ENCODE data around the gene SLC5A11. TPM values are rescaled to one million over a fixed set of nuclear protein-coding genes. Genes with fewer than 3 reads are reported as not detected.

SLC5A11 gene
- total RNA-seq, 3 donors from 2014 or later (not counting 1 experiment from before 2014, with no cell fraction given), result 0.20 to 0.40 TPM; not detected in 1

- intact Hi-C loops (cut with micrococcal nuclease), result no loop called here
- no peak overlapping the region for H3K4me3 Mint-ChIP-seq
- no peaks in the 10 kb centered on the region for H3K4me1 Mint-ChIP-seq
- ATAC-seq (no peak), DNase-seq (no peak)
- H3K4me3 ChIP-seq (ENCODE audit: low read length), result no peak overlapping the region
- H3K27ac ChIP-seq (ENCODE audit: low read length), result no peak overlapping the region
- no peaks in the 10 kb centered on the region for H3K9me3 Mint-ChIP-seq
- H3K36me3 ChIP-seq (ENCODE audit: control insufficient read depth, insufficient read depth, low read length), result no peaks in the 10 kb centered on the region
- TF ChIP-seq, protein P1, sequence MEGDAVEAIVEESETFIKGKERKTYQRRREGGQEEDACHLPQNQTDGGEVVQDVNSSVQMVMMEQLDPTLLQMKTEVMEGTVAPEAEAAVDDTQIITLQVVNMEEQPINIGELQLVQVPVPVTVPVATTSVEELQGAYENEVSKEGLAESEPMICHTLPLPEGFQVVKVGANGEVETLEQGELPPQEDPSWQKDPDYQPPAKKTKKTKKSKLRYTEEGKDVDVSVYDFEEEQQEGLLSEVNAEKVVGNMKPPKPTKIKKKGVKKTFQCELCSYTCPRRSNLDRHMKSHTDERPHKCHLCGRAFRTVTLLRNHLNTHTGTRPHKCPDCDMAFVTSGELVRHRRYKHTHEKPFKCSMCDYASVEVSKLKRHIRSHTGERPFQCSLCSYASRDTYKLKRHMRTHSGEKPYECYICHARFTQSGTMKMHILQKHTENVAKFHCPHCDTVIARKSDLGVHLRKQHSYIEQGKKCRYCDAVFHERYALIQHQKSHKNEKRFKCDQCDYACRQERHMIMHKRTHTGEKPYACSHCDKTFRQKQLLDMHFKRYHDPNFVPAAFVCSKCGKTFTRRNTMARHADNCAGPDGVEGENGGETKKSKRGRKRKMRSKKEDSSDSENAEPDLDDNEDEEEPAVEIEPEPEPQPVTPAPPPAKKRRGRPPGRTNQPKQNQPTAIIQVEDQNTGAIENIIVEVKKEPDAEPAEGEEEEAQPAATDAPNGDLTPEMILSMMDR (IDR thresholded peaks at IDR 0.05), result no peak
- no peak overlapping the region for H3K27ac Mint-ChIP-seq
- H3K4me1 ChIP-seq (ENCODE audit: control insufficient read depth, insufficient read depth, low read length), result no peaks in the 10 kb centered on the region
- no peaks in the 10 kb centered on the region for H3K27me3 ChIP-seq (ENCODE audit: control insufficient read depth, insufficient read depth, low read length)
- H3K9me3 ChIP-seq (ENCODE audit: control insufficient read depth, insufficient read depth, low read length), result no peaks in the 10 kb centered on the region
- H3K36me3 Mint-ChIP-seq, result no peaks in the 10 kb centered on the region
- H3K27me3 Mint-ChIP-seq (ENCODE audit: low read depth in 2 of 2), result peaks cover 4 to 12% of the 10 kb centered on the region in 2 donors
Measured at GRCh38 chr16:24900230-24900629, 54.5 kb downstream of the SLC5A11 start.

- no peak for DNase-seq
- ATAC-seq, result no peak
- WGBS (ENCODE audit: insufficient coverage), result 59% methylated on average over 14 of the region's 14 CpGs
- Histone ChIP-seq H3K27me3 (ENCODE audit: control insufficient read depth, insufficient read depth, low read length) (no peaks in the 10 kb centered on the region), H3K4me3 (ENCODE audit: low read length) (no peak overlapping the region), H3K4me1 (ENCODE audit: control insufficient read depth, insufficient read depth, low read length) (no peaks in the 10 kb centered on the region), H3K27ac (ENCODE audit: low read length) (no peak overlapping the region), H3K36me3 (ENCODE audit: control insufficient read depth, insufficient read depth, low read length) (no peaks in the 10 kb centered on the region), H3K9me3 (ENCODE audit: control insufficient read depth, insufficient read depth, low read length) (no peaks in the 10 kb centered on the region)
- TF ChIP-seq, protein P1 (IDR thresholded peaks at IDR 0.05), result no peak
- no peaks in the 10 kb centered on the region for H3K9me3 Mint-ChIP-seq
- no peak overlapping the region for H3K4me3 Mint-ChIP-seq
- peaks cover 0 to 6% of the 10 kb centered on the region in 2 donors for H3K4me1 Mint-ChIP-seq
- peaks cover 4 to 12% of the 10 kb centered on the region in 2 donors for H3K27me3 Mint-ChIP-seq (ENCODE audit: low read depth in 2 of 2)
- intact Hi-C loops (cut with micrococcal nuclease), result no loop called here
- H3K27ac Mint-ChIP-seq, result no peak overlapping the region
- H3K36me3 Mint-ChIP-seq, result no peaks in the 10 kb centered on the region
Measured at GRCh38 chr16:24906199-24906808, 60.5 kb downstream of the SLC5A11 start.

DNA sequence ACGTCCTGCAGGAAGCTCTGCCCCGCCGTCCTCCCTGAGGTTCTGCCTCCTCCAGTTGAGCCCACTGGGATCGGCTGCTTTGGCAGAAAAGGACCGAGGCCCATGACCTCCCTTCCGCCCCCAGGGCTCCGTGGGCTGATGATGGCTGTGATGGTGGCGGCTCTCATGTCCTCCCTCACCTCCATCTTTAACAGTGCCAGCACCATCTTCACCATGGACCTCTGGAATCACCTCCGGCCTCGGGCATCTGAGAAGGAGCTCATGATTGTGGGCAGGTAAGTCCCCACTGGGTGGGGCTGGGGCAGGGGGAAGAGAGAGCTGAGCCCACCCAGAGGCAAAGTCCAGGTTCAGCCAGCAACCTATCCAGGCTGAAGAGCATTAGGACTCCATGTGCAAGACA is 61.1 kb downstream of the SLC5A11 start:
- H3K4me1 Mint-ChIP-seq, result peaks cover 0 to 6% of the 10 kb centered on the region in 2 donors
- ATAC-seq, result no peak

More for the DNA sequence above, 61.1 kb downstream of the SLC5A11 start:
- no peaks in the 10 kb centered on the region for H3K36me3 Mint-ChIP-seq
- peaks cover 4 to 10% of the 10 kb centered on the region in 2 donors for H3K27me3 Mint-ChIP-seq (ENCODE audit: low read depth in 2 of 2)
- no peak overlapping the region for H3K27ac Mint-ChIP-seq
- Histone ChIP-seq H3K36me3 (ENCODE audit: control insufficient read depth, insufficient read depth, low read length) (no peaks in the 10 kb centered on the region), H3K4me3 (ENCODE audit: low read length) (no peak overlapping the region), H3K27me3 (ENCODE audit: control insufficient read depth, insufficient read depth, low read length) (no peaks in the 10 kb centered on the region), H3K27ac (ENCODE audit: low read length) (no peak overlapping the region), H3K4me1 (ENCODE audit: control insufficient read depth, insufficient read depth, low read length) (no peaks in the 10 kb centered on the region), H3K9me3 (ENCODE audit: control insufficient read depth, insufficient read depth, low read length) (no peaks in the 10 kb centered on the region)
- no peak for DNase-seq
- H3K9me3 Mint-ChIP-seq, result no peaks in the 10 kb centered on the region
- intact Hi-C loops (cut with micrococcal nuclease), result no loop called here
- TF ChIP-seq, protein P1 (IDR thresholded peaks at IDR 0.05), result no peak
- WGBS (ENCODE audit: insufficient coverage), result 94% methylated on average over 10 of the region's 10 CpGs
- no peak overlapping the region for H3K4me3 Mint-ChIP-seq

Data from natural killer cell (primary cell).